ENCODE measurements around the gene RADIL. TPM values are rescaled to one million over a fixed set of nuclear protein-coding genes. Genes with fewer than 3 reads are reported as not detected.
"Not testable (repeated sequence)": the region's sequence is repeated elsewhere in the genome, so short reads cannot be mapped to it uniquely, and the experiment has no call there.

RADIL gene
- total RNA-seq, 4 donors from 2014 or later, result 0.80 to 6.2 (median 1.7) TPM

GRCh38 chr7:4805110-4805983 is 78.2 kb downstream of the RADIL start:
- DNase-seq, result no peak
- WGBS, 2 donors (ENCODE audit: low coverage in 1 of 2), result 80% methylated on average over 27 of the region's 29 CpGs; no CpG with 5 or more reads in 1 of the 2 donors
- Histone ChIP-seq H3K9me3 (no peaks in the 10 kb centered on the region), H3K36me3 (no peaks in the 10 kb centered on the region), H3K27me3 (peaks cover 26% of the 10 kb centered on the region), H3K27ac (no peak overlapping the region), H3K4me1 (no peaks in the 10 kb centered on the region), H3K4me3 (no peak overlapping the region)
- TF ChIP-seq CTCF (IDR thresholded peaks at IDR 0.05) (no peak), POLR2AphosphoS5 (IDR thresholded peaks at IDR 0.05) (no peak), EP300 (IDR thresholded peaks at IDR 0.05; ENCODE audit: low read depth) (no peak), POLR2A (IDR thresholded peaks at IDR 0.05) (no peak)
- intact Hi-C loops (cut with DNase I; ENCODE audit: low total_unique reads) (no loop called here), in situ Hi-C loops (cut with MboI; ENCODE audit: low pct_ligation_motif_present in 1 of 4, low pct_unique_long_range_greater_than_20kb in 1 of 4, low sequenced_read_pairs in 3 of 4) (no loop called here)

- H3K4me1 ChIP-seq, result no peaks in the 10 kb centered on the region
- WGBS, 2 donors (ENCODE audit: low coverage in 1 of 2), result 71% methylated on average over 24 of the region's 41 CpGs; no CpG with 5 or more reads in 1 of the 2 donors
- H3K27ac ChIP-seq, result no peak overlapping the region
- in situ Hi-C loops (cut with MboI; ENCODE audit: low pct_ligation_motif_present in 1 of 4, low pct_unique_long_range_greater_than_20kb in 1 of 4, low sequenced_read_pairs in 3 of 4), result no loop called here
- H3K4me3 ChIP-seq, result no peak overlapping the region
- TF ChIP-seq POLR2AphosphoS5 (IDR thresholded peaks at IDR 0.05), result no peak
- no peak for TF ChIP-seq POLR2A (IDR thresholded peaks at IDR 0.05)
- TF ChIP-seq EP300 (IDR thresholded peaks at IDR 0.05; ENCODE audit: low read depth), result no peak
- no peak for TF ChIP-seq CTCF (IDR thresholded peaks at IDR 0.05)
- intact Hi-C loops (cut with DNase I; ENCODE audit: low total_unique reads), result no loop called here
- H3K9me3 ChIP-seq, result no peaks in the 10 kb centered on the region
- H3K36me3 ChIP-seq, result no peaks in the 10 kb centered on the region
- H3K27me3 ChIP-seq, result peaks cover 21% of the 10 kb centered on the region
- no peak for DNase-seq
Measured at GRCh38 chr7:4803397-4804241, 79.9 kb downstream of the RADIL start.

GRCh38 chr7:4802577-4802976 is 80.9 kb downstream of the RADIL start:
- H3K9me3 ChIP-seq; intact Hi-C loops (cut with DNase I; ENCODE audit: low total_unique reads): not testable (repeated sequence)

GRCh38 chr7:4801839-4802231 is 81.7 kb downstream of the RADIL start:
- no peak for DNase-seq
- no peak overlapping the region for H3K4me3 ChIP-seq
- no peaks in the 10 kb centered on the region for H3K36me3 ChIP-seq
- WGBS, 2 donors (ENCODE audit: low coverage in 1 of 2), result 87% methylated on average over 6 of the region's 18 CpGs; no CpG with 5 or more reads in 1 of the 2 donors
- intact Hi-C loops (cut with DNase I; ENCODE audit: low total_unique reads) (no loop called here), in situ Hi-C loops (cut with MboI; ENCODE audit: low pct_ligation_motif_present in 1 of 4, low pct_unique_long_range_greater_than_20kb in 1 of 4, low sequenced_read_pairs in 3 of 4) (no loop called here)
- no peak overlapping the region for H3K27ac ChIP-seq
- peaks cover 15% of the 10 kb centered on the region for H3K27me3 ChIP-seq
- H3K9me3 ChIP-seq, result no peaks in the 10 kb centered on the region
- TF ChIP-seq POLR2A (IDR thresholded peaks at IDR 0.05), result no peak
- no peak for TF ChIP-seq POLR2AphosphoS5 (IDR thresholded peaks at IDR 0.05)
- no peak for TF ChIP-seq CTCF (IDR thresholded peaks at IDR 0.05)
- TF ChIP-seq EP300 (IDR thresholded peaks at IDR 0.05; ENCODE audit: low read depth), result no peak
- H3K4me1 ChIP-seq, result no peaks in the 10 kb centered on the region

More at GRCh38 chr7:4802577-4802976, 80.9 kb downstream of the RADIL start:
- H3K27ac ChIP-seq; H3K36me3 ChIP-seq; in situ Hi-C loops (cut with MboI; ENCODE audit: low pct_ligation_motif_present in 1 of 4, low pct_unique_long_range_greater_than_20kb in 1 of 4, low sequenced_read_pairs in 3 of 4); H3K4me1 ChIP-seq; H3K4me3 ChIP-seq; DNase-seq: not testable (repeated sequence)
- WGBS, 2 donors (ENCODE audit: low coverage in 1 of 2), result no CpG with 5 or more reads among the region's 23 CpGs
- peaks cover 21% of the 10 kb centered on the region for H3K27me3 ChIP-seq
